Panc1 (cell line): ENCODE data around the gene CTDP1. TPM values are rescaled to one million over a fixed set of nuclear protein-coding genes. Genes with fewer than 3 reads are reported as not detected.

ENCODE experiments used
- ATAC-seq: fragments of 200-7000 bp; cut with Tn5 transposase; 2 replicates; pipeline ENCODE4 v1.9.1; 2020; ENCODE audit warnings: mild to moderate bottlenecking, moderate library complexity
- BruUV-seq: library from RNA; stranded (reverse); fragments of 400-500 nt; replicated peaks from 2 replicates; lab custom pipeline; 2021; lab: Mats Ljungman, UMichigan
- CTCF ChIA-PET: fragments of 300-600 bp; sonication (Branson Sonifier 250); formaldehyde crosslinking; loops from one replicate; lab custom pipeline; 2022; ENCODE audit warnings: antibody characterized with exemption; lab: Charles Lee
- POLR2A ChIA-PET: fragments of 300-600 bp; sonication (Branson Sonifier 250); formaldehyde crosslinking; loops from one replicate; lab custom pipeline; 2022; ENCODE audit warnings: antibody characterized with exemption; lab: Charles Lee
- DNase-seq: peaks from one replicate; pipeline ENCODE4 v3.0.0-alpha.2; 2010; ENCODE audit warnings: low read depth, low spot score
- H3K27ac ChIP-seq: 2 replicates; pipeline ENCODE4 v1.5.1; 2011; ENCODE audit warnings: mild to moderate bottlenecking, low read length, inconsistent platforms
- H3K27me3 ChIP-seq: fragments of 200-500 bp; sonication (Bioruptor generic); 2 replicates; pipeline ENCODE4 v1.6.0; 2014; ENCODE audit warnings: low read length, inconsistent platforms; ENCODE audit not compliant: control insufficient read depth, insufficient read depth
- H3K36me3 ChIP-seq: fragments of 200-500 bp; sonication (Bioruptor generic); 2 replicates; pipeline ENCODE4 v1.5.1; 2014; ENCODE audit warnings: inconsistent platforms, mild to moderate bottlenecking, low read length, moderate library complexity; ENCODE audit not compliant: control insufficient read depth, insufficient read depth
- H3K4me1 ChIP-seq: 2 replicates; pipeline ENCODE4 v1.5.1; 2011; ENCODE audit warnings: inconsistent platforms, mild to moderate bottlenecking, low read length, moderate library complexity; ENCODE audit not compliant: control insufficient read depth, insufficient read depth
- H3K4me3 ChIP-seq, 2 experiments: 2 replicates each; pipeline ENCODE4 v1.5.1; 2011 to 2012; ENCODE audit warnings: low read depth in 2 of 2, low read length in 2 of 2, mild to moderate bottlenecking in 2 of 2, inconsistent platforms in 1 of 2, moderate library complexity in 1 of 2
- H3K9me3 ChIP-seq: fragments of 200-500 bp; sonication (Bioruptor generic); 2 replicates; pipeline ENCODE4 v1.5.1; 2014; ENCODE audit warnings: low read depth, mild to moderate bottlenecking, inconsistent platforms, low read length, moderate library complexity; ENCODE audit not compliant: control insufficient read depth, insufficient read depth
- POLR2AphosphoS5 ChIP-seq: IDR thresholded peaks from 2 replicates; pipeline ENCODE4 v1.6.1; 2012; ENCODE audit warnings: mild to moderate bottlenecking, low read depth, low read length, moderate library complexity
- SIN3A ChIP-seq: IDR thresholded peaks from 2 replicates; pipeline ENCODE4 v1.6.1; 2012; ENCODE audit warnings: low read depth, mild to moderate bottlenecking, low read length, moderate library complexity, borderline replicate concordance; ENCODE audit not compliant: insufficient read depth
- TCF7L2 ChIP-seq: IDR thresholded peaks from 2 replicates; pipeline ENCODE4 v1.6.1; 2011; ENCODE audit warnings: mild to moderate bottlenecking, low read depth, low read length, inconsistent platforms
- in situ Hi-C: cut with HindIII; loops from 2 replicates; pipeline ENCODE4 v1.10.0; 2016; ENCODE audit warnings: low sequenced_read_pairs, low pct_unique_long_range_greater_than_20kb
- intact Hi-C: fragments of 100-400 bp; cut with micrococcal nuclease; formaldehyde crosslinking; loops from one replicate; pipeline ENCODE4 v1.10.0; 2022; ENCODE audit not compliant: unreplicated experiment
- total RNA-seq: library from RNA; stranded (reverse); gene quantifications from one replicate; pipeline ENCODE4 v1.2.1, GENCODE V29; 2021; ENCODE audit not compliant: unreplicated experiment
- TF ChIP-seq, protein P1 (sequence below), 2 experiments: IDR thresholded peaks; 2 replicates each; pipeline ENCODE4 v1.6.1; 2011 to 2012; ENCODE audit warnings: low read depth in 2 of 2, control low read depth in 1 of 2, low read length in 1 of 2, mild to moderate bottlenecking in 1 of 2, moderate library complexity in 1 of 2; ENCODE audit not compliant: insufficient read depth in 1 of 2
- TF ChIP-seq, protein P2 (sequence below): fragments of 450-650 bp; IDR thresholded peaks from 2 replicates; pipeline ENCODE4 v1.5.1; 2017; ENCODE audit warnings: mild to moderate bottlenecking

CTDP1 gene
- total RNA-seq, 1 experiment from 2014 or later, result 52.8 TPM

DNA sequence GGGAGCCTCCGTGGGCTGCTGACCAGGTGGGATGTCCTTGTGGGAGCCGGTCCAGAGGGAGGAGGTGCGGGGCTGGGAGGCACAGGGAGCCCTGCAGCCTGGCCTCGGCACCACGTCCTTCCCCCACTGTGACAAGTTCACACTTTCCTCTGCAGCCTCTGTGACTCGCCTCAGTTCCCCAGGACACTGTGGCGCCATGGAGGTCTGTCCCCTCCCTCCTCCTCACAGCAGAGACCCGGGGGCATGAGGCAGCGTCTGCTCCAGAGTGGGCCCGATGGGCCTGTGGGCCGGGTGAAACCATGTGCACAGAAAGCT is 90.9 kb downstream of the CTDP1 start:
- in situ Hi-C loops (no loop called here), intact Hi-C loops (no loop called here)
- peaks cover 42% of the 10 kb centered on the region for H3K27me3 ChIP-seq
- H3K36me3 ChIP-seq, result no peaks in the 10 kb centered on the region
- no peaks in the 10 kb centered on the region for H3K4me1 ChIP-seq
- DNase-seq (no peak), ATAC-seq (peak; percentile 26)
- peaks cover 7% of the 10 kb centered on the region for H3K9me3 ChIP-seq
- BruUV-seq, result no TSS peak
- POLR2A ChIA-PET, result no interaction called here
- CTCF ChIA-PET, result no interaction called here
- H3K27ac ChIP-seq, result no peak overlapping the region
- TF ChIP-seq SIN3A, result no peak
- TF ChIP-seq, protein P1, sequence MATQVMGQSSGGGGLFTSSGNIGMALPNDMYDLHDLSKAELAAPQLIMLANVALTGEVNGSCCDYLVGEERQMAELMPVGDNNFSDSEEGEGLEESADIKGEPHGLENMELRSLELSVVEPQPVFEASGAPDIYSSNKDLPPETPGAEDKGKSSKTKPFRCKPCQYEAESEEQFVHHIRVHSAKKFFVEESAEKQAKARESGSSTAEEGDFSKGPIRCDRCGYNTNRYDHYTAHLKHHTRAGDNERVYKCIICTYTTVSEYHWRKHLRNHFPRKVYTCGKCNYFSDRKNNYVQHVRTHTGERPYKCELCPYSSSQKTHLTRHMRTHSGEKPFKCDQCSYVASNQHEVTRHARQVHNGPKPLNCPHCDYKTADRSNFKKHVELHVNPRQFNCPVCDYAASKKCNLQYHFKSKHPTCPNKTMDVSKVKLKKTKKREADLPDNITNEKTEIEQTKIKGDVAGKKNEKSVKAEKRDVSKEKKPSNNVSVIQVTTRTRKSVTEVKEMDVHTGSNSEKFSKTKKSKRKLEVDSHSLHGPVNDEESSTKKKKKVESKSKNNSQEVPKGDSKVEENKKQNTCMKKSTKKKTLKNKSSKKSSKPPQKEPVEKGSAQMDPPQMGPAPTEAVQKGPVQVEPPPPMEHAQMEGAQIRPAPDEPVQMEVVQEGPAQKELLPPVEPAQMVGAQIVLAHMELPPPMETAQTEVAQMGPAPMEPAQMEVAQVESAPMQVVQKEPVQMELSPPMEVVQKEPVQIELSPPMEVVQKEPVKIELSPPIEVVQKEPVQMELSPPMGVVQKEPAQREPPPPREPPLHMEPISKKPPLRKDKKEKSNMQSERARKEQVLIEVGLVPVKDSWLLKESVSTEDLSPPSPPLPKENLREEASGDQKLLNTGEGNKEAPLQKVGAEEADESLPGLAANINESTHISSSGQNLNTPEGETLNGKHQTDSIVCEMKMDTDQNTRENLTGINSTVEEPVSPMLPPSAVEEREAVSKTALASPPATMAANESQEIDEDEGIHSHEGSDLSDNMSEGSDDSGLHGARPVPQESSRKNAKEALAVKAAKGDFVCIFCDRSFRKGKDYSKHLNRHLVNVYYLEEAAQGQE (IDR thresholded peaks at IDR 0.05; ENCODE audit: insufficient read depth in 1 of 2, low read depth in 2 of 2, low read length in 1 of 2), result no peak
- no peak for TF ChIP-seq TCF7L2
- TF ChIP-seq, protein P2, sequence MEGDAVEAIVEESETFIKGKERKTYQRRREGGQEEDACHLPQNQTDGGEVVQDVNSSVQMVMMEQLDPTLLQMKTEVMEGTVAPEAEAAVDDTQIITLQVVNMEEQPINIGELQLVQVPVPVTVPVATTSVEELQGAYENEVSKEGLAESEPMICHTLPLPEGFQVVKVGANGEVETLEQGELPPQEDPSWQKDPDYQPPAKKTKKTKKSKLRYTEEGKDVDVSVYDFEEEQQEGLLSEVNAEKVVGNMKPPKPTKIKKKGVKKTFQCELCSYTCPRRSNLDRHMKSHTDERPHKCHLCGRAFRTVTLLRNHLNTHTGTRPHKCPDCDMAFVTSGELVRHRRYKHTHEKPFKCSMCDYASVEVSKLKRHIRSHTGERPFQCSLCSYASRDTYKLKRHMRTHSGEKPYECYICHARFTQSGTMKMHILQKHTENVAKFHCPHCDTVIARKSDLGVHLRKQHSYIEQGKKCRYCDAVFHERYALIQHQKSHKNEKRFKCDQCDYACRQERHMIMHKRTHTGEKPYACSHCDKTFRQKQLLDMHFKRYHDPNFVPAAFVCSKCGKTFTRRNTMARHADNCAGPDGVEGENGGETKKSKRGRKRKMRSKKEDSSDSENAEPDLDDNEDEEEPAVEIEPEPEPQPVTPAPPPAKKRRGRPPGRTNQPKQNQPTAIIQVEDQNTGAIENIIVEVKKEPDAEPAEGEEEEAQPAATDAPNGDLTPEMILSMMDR, result no peak
- TF ChIP-seq POLR2AphosphoS5, result no peak
- H3K4me3 ChIP-seq, result no peak overlapping the region

DNA sequence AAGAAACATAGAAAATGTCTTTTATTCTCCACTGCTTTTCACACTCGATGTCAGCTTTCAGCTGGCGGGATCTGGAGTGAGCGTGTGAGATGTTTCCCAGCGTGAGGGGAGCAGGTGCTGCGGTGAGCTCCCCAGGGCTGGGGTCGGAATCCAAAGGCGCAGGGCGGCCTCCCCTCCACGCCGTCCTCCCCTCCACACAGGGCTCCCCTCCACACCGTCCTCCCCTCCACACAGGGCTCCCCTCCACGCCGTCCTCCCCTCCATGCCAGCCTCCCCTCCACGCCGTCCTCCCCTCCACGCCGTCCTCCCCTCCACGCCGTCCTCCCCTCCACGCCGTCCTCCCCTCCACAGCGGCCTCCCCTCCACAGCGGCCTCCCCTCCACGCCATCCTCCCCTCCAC is 91.2 kb downstream of the CTDP1 start:
- H3K27me3 ChIP-seq, result peaks cover 45% of the 10 kb centered on the region
- ATAC-seq (no peak; the same call in 1 of the 2 replicates), DNase-seq (no peak)
- no peaks in the 10 kb centered on the region for H3K36me3 ChIP-seq
- H3K4me1 ChIP-seq, result no peaks in the 10 kb centered on the region
- BruUV-seq, result no TSS peak
- no peak overlapping the region for H3K27ac ChIP-seq
- ChIA-PET POLR2A (no interaction called here), CTCF (no interaction called here)
- no peak overlapping the region for H3K4me3 ChIP-seq
- intact Hi-C loops (no loop called here), in situ Hi-C loops (no loop called here)
- peaks cover 7% of the 10 kb centered on the region for H3K9me3 ChIP-seq
- TF ChIP-seq SIN3A, result no peak
- TF ChIP-seq, protein P2, result no peak
- TF ChIP-seq, protein P1 (IDR thresholded peaks at IDR 0.05; ENCODE audit: insufficient read depth in 1 of 2, low read depth in 2 of 2, low read length in 1 of 2), result no peak
- no peak for TF ChIP-seq TCF7L2
- no peak for TF ChIP-seq POLR2AphosphoS5
